CD4-positive, alpha-beta T cell treated with Interleukin-2 at 100 ng/mL for 4 hours (primary cell): ENCODE results near the gene CSRP1.

ENCODE experiments used
- DNase-seq: peaks from one replicate; pipeline ENCODE4 v3.0.0-alpha.2; 2020; ENCODE audit warnings: low spot score

CSRP1 gene

GRCh38 chr1:201513498-201514243 lies 6.7 kb upstream of the CSRP1 start:
- DNase-seq: no peak

GRCh38 chr1:201511941-201512539 lies 5.1 kb upstream of the CSRP1 start:
- DNase-seq: no peak

GRCh38 chr1:201511396-201511940 lies 4.5 kb upstream of the CSRP1 start:
- DNase-seq: no peak

GRCh38 chr1:201510734-201511133 lies 3.8 kb upstream of the CSRP1 start:
- DNase-seq: no peak

- DNase-seq: no peak
These were observed 2.9 kb upstream of the CSRP1 start for GRCh38 chr1:201509601-201510374.

- no peak for DNase-seq
These were observed 1.9 kb upstream of the CSRP1 start for GRCh38 chr1:201508809-201509208.

GRCh38 chr1:201507360-201507675 lies 395 bp upstream of the CSRP1 start:
- no peak for DNase-seq

- DNase-seq: no peak
These were observed 831 bp downstream of the CSRP1 start for GRCh38 chr1:201506092-201506491.

- DNase-seq: no peak
These were observed 1.4 kb downstream of the CSRP1 start for GRCh38 chr1:201505503-201505890.

GRCh38 chr1:201504799-201505502 lies 2.0 kb downstream of the CSRP1 start:
- DNase-seq: no peak

GRCh38 chr1:201504179-201504631 lies 2.7 kb downstream of the CSRP1 start:
- DNase-seq: no peak

GRCh38 chr1:201503397-201504176 lies 3.3 kb downstream of the CSRP1 start:
- no peak for DNase-seq

- DNase-seq: no peak
These were observed 4.4 kb downstream of the CSRP1 start for GRCh38 chr1:201502511-201502857.

- DNase-seq: no peak
These were observed 5.0 kb downstream of the CSRP1 start for GRCh38 chr1:201501812-201502510.

GRCh38 chr1:201501144-201501543 lies 5.8 kb downstream of the CSRP1 start:
- no peak for DNase-seq

- DNase-seq: no peak
These were observed 6.2 kb downstream of the CSRP1 start for GRCh38 chr1:201500670-201501120.

GRCh38 chr1:201499795-201500669 lies 6.9 kb downstream of the CSRP1 start:
- no peak for DNase-seq

- no peak for DNase-seq
These were observed 7.7 kb downstream of the CSRP1 start for GRCh38 chr1:201499191-201499590.

GRCh38 chr1:201498621-201499020 lies 8.3 kb downstream of the CSRP1 start:
- DNase-seq: no peak
